ENCODE results near the gene CTNNA1.
"Not testable (repeated sequence)": the region's sequence is repeated elsewhere in the genome, so short reads cannot be mapped to it uniquely, and the experiment has no call there.

CTNNA1 gene

GRCh38 chr5:138819081-138819480 lies 65.9 kb downstream of the CTNNA1 start:
- DNase-seq (no peak), ATAC-seq (replicated peaks) (no peak)
- Mint-ChIP-seq H3K4me1 (ENCODE audit: low read depth in 2 of 2) (peaks cover 0 to 2% of the 10 kb centered on the region in 2 donors), H3K9me3 (no peaks in the 10 kb centered on the region), H3K27ac (no peak overlapping the region), H3K27me3 (no peaks in the 10 kb centered on the region), H3K36me3 (ENCODE audit: insufficient read depth) (peaks cover 3% of the 10 kb centered on the region), H3K4me3 (no peak overlapping the region)

GRCh38 chr5:138820695-138821094 lies 67.5 kb downstream of the CTNNA1 start:
- Mint-ChIP-seq H3K36me3 (ENCODE audit: insufficient read depth) (peaks cover 3% of the 10 kb centered on the region), H3K27ac (no peak overlapping the region), H3K9me3 (no peaks in the 10 kb centered on the region), H3K4me3 (no peak overlapping the region), H3K4me1 (ENCODE audit: low read depth in 2 of 2) (no peaks in the 10 kb centered on the region), H3K27me3 (no peaks in the 10 kb centered on the region)
- no peak for DNase-seq
- ATAC-seq (replicated peaks): no peak

DNA sequence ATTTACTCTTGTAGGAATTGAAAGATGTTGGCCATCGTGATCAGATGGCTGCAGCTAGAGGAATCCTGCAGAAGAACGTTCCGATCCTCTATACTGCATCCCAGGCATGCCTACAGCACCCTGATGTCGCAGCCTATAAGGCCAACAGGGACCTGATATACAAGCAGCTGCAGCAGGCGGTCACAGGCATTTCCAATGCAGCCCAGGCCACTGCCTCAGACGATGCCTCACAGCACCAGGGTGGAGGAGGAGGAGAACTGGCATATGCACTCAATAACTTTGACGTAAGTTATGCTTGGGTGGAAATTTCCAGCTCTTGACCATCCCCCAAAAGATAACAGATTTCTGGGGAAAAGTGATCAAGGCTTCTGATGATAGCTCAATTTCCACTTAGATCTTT lies 71.3 kb downstream of the CTNNA1 start:
- DNase-seq: no peak
- no peak for ATAC-seq (replicated peaks)
- no peaks in the 10 kb centered on the region for H3K4me1 Mint-ChIP-seq (ENCODE audit: low read depth in 2 of 2)
- no peaks in the 10 kb centered on the region for H3K27me3 Mint-ChIP-seq
- no peaks in the 10 kb centered on the region for H3K36me3 Mint-ChIP-seq (ENCODE audit: insufficient read depth)
- no peak overlapping the region for H3K4me3 Mint-ChIP-seq
- H3K9me3 Mint-ChIP-seq: no peaks in the 10 kb centered on the region
- no peak overlapping the region for H3K27ac Mint-ChIP-seq

DNA sequence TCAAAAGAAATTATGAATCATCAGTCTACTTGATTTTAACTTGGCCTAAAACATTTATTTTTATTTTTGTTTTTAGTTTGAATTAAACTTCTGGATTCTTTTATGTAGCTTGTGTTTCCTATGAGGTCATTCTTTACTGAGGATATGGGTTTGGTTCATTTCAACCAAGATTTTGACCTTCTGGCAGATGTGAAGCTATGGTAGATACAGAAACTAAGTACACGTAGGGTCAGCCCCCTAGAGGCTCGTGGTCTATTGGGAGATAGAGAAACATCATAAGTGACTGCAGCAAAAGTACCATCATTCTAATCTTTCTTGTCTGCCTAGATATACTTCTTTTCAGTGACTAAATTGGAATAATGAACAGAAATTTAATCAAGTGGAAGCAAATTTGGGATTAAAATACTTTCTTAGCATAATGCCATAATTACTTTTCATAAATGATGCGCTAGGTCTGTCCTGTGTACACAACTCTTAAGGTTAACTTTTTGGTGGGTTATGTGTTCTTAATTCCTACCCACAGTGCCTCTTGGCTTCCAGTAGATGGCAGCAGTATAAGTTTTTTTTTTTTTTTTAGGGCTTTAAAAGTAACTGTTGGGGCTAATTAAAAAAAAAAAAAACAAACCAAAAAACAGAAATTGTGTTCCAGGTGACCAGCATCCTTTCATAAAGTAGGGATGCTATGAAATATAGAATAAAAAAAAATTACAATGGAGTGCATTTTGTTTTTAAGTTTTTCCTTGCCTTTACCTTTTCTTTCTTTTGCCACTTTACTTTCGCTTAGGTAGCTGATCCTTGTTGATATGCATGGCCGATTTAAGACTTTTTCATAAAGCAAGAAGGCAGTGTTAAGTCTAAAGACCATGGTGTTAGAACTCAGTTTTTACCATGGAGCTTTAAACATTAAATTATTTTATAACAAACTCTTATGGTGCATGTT lies 72.0 kb downstream of the CTNNA1 start:
- H3K27ac Mint-ChIP-seq: no peak overlapping the region
- DNase-seq (no peak), ATAC-seq (replicated peaks) (no peak)
- H3K27me3 Mint-ChIP-seq: no peaks in the 10 kb centered on the region
- H3K9me3 Mint-ChIP-seq: no peaks in the 10 kb centered on the region
- no peaks in the 10 kb centered on the region for H3K36me3 Mint-ChIP-seq (ENCODE audit: insufficient read depth)
- no peaks in the 10 kb centered on the region for H3K4me1 Mint-ChIP-seq (ENCODE audit: low read depth in 2 of 2)
- no peak overlapping the region for H3K4me3 Mint-ChIP-seq

DNA sequence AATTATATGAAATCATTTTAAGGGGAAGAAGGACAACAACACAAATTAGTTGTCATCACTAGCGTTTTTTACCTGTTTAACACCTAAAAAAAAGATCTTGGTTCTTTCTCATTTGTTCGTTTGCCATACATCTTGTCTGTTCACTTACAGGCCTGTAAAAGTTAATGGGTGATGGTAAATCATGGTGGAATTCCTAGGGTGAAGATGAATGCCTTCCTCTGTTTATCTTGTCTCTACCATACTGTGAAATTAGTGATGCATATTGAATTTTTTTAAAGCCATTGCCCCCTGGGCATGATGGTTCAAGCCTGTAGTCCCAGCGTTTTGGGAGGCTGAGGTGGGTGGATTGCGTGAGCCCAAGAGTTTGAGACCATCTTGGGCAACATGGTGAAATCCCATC lies 75.3 kb downstream of the CTNNA1 start:
- Mint-ChIP-seq H3K36me3 (ENCODE audit: insufficient read depth) (no peaks in the 10 kb centered on the region), H3K4me1 (ENCODE audit: low read depth in 2 of 2) (no peaks in the 10 kb centered on the region), H3K9me3 (no peaks in the 10 kb centered on the region), H3K27me3 (no peaks in the 10 kb centered on the region), H3K4me3 (no peak overlapping the region), H3K27ac (peak overlapping the region in 1 of 2 donors; percentile 49)
- no peak for ATAC-seq (replicated peaks)
- no peak for DNase-seq

DNA sequence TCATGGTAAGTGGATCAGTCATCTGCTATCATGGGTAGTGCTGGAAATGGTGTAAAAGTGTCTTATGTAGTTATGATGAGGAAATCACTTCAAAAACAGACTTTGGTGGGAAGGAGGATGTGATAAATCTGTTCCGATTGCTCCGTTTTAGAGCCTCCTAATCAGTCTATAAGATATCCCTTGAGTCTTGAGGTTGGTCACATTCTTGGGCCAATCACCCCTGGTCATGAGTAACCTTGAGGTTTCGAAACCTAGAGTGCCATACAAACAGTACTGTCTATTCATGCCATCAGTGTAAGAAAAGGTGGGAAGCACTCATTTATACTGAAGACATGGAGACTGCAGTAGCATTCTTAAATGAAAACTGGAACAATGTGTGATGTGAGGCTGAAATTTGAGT lies 76.1 kb downstream of the CTNNA1 start:
- Mint-ChIP-seq H3K9me3 (no peaks in the 10 kb centered on the region), H3K27me3 (no peaks in the 10 kb centered on the region)

GRCh38 chr5:138831703-138832102 lies 78.5 kb downstream of the CTNNA1 start:
- ATAC-seq (replicated peaks) (no peak), DNase-seq (no peak)
- no peak overlapping the region for H3K4me3 Mint-ChIP-seq
- no peaks in the 10 kb centered on the region for H3K9me3 Mint-ChIP-seq
- H3K36me3 Mint-ChIP-seq (ENCODE audit: insufficient read depth): no peaks in the 10 kb centered on the region
- H3K4me1 Mint-ChIP-seq (ENCODE audit: low read depth in 2 of 2): peaks cover 0 to 3% of the 10 kb centered on the region in 2 donors
- H3K27ac Mint-ChIP-seq: no peak overlapping the region
- H3K27me3 Mint-ChIP-seq: no peaks in the 10 kb centered on the region

More for the DNA sequence above, 76.1 kb downstream of the CTNNA1 start:
- ATAC-seq (replicated peaks): no peak
- Mint-ChIP-seq H3K27ac (no peak overlapping the region), H3K36me3 (ENCODE audit: insufficient read depth) (no peaks in the 10 kb centered on the region), H3K4me1 (ENCODE audit: low read depth in 2 of 2) (no peaks in the 10 kb centered on the region), H3K4me3 (no peak overlapping the region)
- no peak for DNase-seq

DNA sequence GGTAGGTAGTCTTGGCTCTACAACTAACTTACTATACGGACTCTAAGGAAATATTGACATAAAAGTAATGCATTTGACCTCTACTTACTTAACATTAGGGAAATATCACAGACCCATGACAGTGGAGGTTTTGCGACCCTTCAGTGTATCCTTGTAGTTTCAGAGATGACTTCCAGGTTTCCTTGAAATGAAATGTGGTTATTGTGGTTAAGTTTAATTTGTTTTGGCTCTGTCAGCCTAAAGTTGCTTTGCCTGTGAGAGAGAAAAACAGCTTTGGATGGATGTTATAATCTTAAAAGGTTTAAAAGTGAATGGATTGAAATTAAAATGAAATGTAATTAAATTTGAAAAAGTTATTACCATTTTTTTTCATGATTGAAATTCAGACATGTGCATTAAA lies 79.0 kb downstream of the CTNNA1 start:
- H3K4me3 Mint-ChIP-seq: no peak overlapping the region
- H3K27ac Mint-ChIP-seq: no peak overlapping the region
- no peak for ATAC-seq (replicated peaks)
- no peaks in the 10 kb centered on the region for H3K9me3 Mint-ChIP-seq
- H3K36me3 Mint-ChIP-seq (ENCODE audit: insufficient read depth): no peaks in the 10 kb centered on the region
- H3K27me3 Mint-ChIP-seq: no peaks in the 10 kb centered on the region
- DNase-seq: no peak
- peaks cover 0 to 3% of the 10 kb centered on the region in 2 donors for H3K4me1 Mint-ChIP-seq (ENCODE audit: low read depth in 2 of 2)

- no peak for ATAC-seq (replicated peaks)
- H3K36me3 Mint-ChIP-seq (ENCODE audit: insufficient read depth): no peaks in the 10 kb centered on the region
- no peak overlapping the region for H3K27ac Mint-ChIP-seq
Observed at GRCh38 chr5:138833080-138833479, 79.9 kb downstream of the CTNNA1 start.

GRCh38 chr5:138833726-138834480 lies 80.7 kb downstream of the CTNNA1 start:
- ATAC-seq (replicated peaks): no peak

More at GRCh38 chr5:138833080-138833479, 79.9 kb downstream of the CTNNA1 start:
- Mint-ChIP-seq H3K9me3 (no peaks in the 10 kb centered on the region), H3K27me3 (no peaks in the 10 kb centered on the region), H3K4me3 (no peak overlapping the region), H3K4me1 (ENCODE audit: low read depth in 2 of 2) (peaks cover 3% of the 10 kb centered on the region in 2 donors)
- DNase-seq: no peak

DNA sequence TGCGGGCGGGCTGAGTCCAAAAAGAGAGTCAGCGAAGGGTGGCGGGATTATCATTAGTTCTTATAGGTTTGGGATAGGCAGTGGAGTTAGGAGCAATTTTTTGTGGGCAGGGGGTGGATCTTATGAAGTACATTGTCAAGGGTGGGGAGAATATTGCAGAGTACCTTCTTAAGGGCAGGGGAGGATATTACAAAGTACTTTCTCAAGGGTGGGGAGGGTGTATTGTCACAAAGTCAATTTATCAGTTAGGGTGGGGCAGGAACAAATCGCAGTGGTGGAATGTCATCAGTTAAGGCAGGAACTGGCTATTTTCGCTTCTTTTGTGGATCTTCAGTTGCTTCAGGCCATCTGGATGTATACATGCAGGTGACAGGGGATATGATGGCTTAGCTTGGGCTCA lies 81.6 kb downstream of the CTNNA1 start:
- H3K4me3 Mint-ChIP-seq; H3K27me3 Mint-ChIP-seq; H3K27ac Mint-ChIP-seq; ATAC-seq (replicated peaks); H3K4me1 Mint-ChIP-seq (ENCODE audit: low read depth in 2 of 2); DNase-seq; H3K9me3 Mint-ChIP-seq; H3K36me3 Mint-ChIP-seq (ENCODE audit: insufficient read depth): not testable (repeated sequence)

More at GRCh38 chr5:138833726-138834480, 80.7 kb downstream of the CTNNA1 start:
- Mint-ChIP-seq H3K36me3 (ENCODE audit: insufficient read depth) (no peaks in the 10 kb centered on the region), H3K4me1 (ENCODE audit: low read depth in 2 of 2) (peaks cover 3% of the 10 kb centered on the region in 2 donors), H3K27ac (no peak overlapping the region), H3K27me3 (no peaks in the 10 kb centered on the region), H3K4me3 (no peak overlapping the region), H3K9me3 (no peaks in the 10 kb centered on the region)
- DNase-seq: no peak

DNA sequence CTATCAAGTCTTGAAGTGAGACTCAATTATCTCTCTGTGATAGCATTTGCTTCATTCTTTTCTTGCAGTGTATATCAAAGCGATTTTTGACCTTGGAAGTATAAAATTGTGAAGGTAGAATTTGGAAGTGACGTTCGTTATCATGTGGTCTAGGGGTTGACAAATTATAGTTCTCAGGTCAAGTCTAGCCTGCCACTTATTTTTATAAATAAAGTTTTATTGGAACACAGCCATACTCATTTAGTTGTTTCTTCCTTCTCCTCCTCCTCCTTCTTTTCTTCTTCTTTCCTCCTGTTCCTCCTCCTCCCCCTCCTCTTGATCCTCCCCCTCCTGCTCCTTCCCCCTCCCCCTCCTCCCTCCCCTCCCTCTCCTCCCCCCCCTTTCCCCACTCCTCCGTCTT lies 83.9 kb downstream of the CTNNA1 start:
- ATAC-seq (replicated peaks): no peak
- no peak overlapping the region for H3K4me3 Mint-ChIP-seq
- peaks cover 3% of the 10 kb centered on the region in 2 donors for H3K4me1 Mint-ChIP-seq (ENCODE audit: low read depth in 2 of 2)
- H3K36me3 Mint-ChIP-seq (ENCODE audit: insufficient read depth): no peaks in the 10 kb centered on the region
- no peaks in the 10 kb centered on the region for H3K27me3 Mint-ChIP-seq
- H3K9me3 Mint-ChIP-seq: no peaks in the 10 kb centered on the region
- no peak for DNase-seq
- H3K27ac Mint-ChIP-seq: no peak overlapping the region

DNA sequence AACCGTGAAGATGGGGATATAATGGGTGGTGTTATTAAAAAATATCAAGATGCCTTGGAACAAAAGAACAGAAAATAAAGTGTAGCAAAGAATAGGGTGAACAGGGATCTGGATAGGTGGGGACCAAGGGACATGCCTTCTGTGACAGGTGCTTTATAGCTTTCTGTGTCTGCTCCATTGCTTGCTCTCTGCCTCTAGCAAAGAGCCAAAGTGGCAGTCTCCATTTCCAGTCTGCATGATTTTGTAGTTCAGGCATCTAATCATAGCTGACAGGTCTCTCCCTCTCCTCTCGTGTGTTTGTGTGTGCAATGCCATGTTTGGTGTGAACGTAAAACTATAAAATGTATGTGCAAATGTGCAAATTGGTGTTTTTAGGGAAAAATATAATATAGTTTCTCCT lies 86.9 kb downstream of the CTNNA1 start:
- no peak overlapping the region for H3K4me3 Mint-ChIP-seq
- ATAC-seq (replicated peaks) (no peak), DNase-seq (no peak)
- no peaks in the 10 kb centered on the region for H3K27me3 Mint-ChIP-seq
- H3K9me3 Mint-ChIP-seq: no peaks in the 10 kb centered on the region
- peaks cover 3% of the 10 kb centered on the region in 2 donors for H3K4me1 Mint-ChIP-seq (ENCODE audit: low read depth in 2 of 2)
- H3K27ac Mint-ChIP-seq: no peak overlapping the region
- H3K36me3 Mint-ChIP-seq (ENCODE audit: insufficient read depth): no peaks in the 10 kb centered on the region

DNA sequence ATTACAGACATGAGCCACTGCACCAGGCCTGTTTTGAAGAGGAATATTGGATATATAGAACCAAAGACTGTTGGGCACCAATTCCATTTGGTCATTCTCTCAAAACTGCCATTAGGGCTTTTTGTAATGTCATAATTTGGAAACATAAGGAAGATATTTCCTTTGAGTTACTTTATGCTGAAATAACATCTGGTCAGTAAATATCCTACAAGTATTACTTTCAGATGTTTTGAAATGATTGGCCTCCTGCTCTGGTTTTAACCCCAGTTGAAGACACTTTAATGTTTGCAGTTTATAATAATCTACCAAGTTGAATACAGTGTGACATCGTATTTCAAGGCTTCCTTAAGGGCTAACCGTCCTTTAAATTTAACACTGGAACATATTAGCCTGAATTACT lies 88.3 kb downstream of the CTNNA1 start:
- ATAC-seq (replicated peaks) (no peak), DNase-seq (no peak)
- H3K4me3 Mint-ChIP-seq: no peak overlapping the region
- H3K27ac Mint-ChIP-seq: no peak overlapping the region
- H3K36me3 Mint-ChIP-seq (ENCODE audit: insufficient read depth): no peaks in the 10 kb centered on the region
- no peaks in the 10 kb centered on the region for H3K9me3 Mint-ChIP-seq
- H3K27me3 Mint-ChIP-seq: no peaks in the 10 kb centered on the region
- peaks cover under 1 to 3% of the 10 kb centered on the region in 2 donors for H3K4me1 Mint-ChIP-seq (ENCODE audit: low read depth in 2 of 2)

Measured in effector memory CD8-positive, alpha-beta T cell (primary cell).